OCI-LY1 (cell line): ENCODE data around the gene ZNRF1.

Experiments
- CTCF ChIP-seq: fragments of 200-600 bp; sonication (generic), shearing (Covaris generic); IDR thresholded peaks from 2 replicates; pipeline ENCODE4 v1.5.1; 2017; ENCODE audit warnings: mild to moderate bottlenecking, antibody characterized with exemption, low read length, moderate library complexity, mixed read lengths
- EZH2 ChIP-seq: fragments of 200-600 bp; sonication (generic), shearing (Covaris generic); IDR thresholded peaks from 2 replicates; pipeline ENCODE4 v1.8.0; 2017; ENCODE audit warnings: borderline replicate concordance, mixed run types, mild to moderate bottlenecking, antibody characterized with exemption, low read length, moderate library complexity, mixed read lengths

GRCh38 chr16:75093598-75094540 is 95.0 kb downstream of the ZNRF1 start:
- TF ChIP-seq CTCF: no peak
- TF ChIP-seq EZH2: no peak
